Stimulated activated CD4-positive, alpha-beta T cell treated with anti-CD3 and anti-CD28 coated beads, Interleukin-4, amount 100 ng/mL, for 1 hour (primary cell): ENCODE data around the gene PAX9.
"Not testable (repeated sequence)": the region's sequence is repeated elsewhere in the genome, so short reads cannot be mapped to it uniquely, and the experiment has no call there.

ENCODE experiments used
- DNase-seq: peaks from one replicate; pipeline ENCODE4 v3.0.0-alpha.2; 2020

PAX9 gene

DNA sequence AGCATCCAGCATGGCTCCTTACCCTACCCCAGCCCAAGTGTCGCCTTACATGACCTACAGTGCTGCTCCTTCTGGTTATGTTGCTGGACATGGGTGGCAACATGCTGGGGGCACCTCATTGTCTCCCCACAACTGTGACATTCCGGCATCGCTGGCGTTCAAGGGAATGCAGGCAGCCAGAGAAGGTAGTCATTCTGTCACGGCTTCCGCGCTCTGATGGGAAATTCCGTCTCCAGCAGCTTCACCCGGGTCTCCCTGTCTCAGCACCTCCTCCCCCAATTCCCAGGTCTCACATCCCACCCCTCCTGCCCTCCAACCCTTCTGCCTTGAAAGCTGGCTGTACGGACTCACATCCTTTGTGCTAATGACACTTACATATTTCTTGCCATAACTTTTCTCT lies 14.6 kb downstream of the PAX9 start:
- DNase-seq, result no peak

DNA sequence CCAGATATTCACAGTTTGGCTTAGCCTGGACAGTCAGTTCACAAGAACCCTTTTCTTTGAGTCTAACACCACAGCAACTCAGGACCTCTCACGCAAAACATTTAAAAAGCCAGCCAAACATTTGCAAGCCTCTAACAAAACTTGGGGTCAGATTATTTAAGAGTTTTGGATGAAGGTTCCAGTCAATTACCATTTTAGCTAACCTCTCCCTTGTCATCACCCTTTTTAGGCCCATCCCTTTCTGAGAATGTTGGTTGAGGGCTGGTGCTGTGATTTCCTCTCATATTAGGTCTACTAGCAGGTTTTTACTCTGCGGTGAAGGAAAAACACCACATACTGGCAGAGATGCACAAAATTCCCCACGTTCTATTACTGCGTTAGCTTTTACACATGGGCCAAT lies 20.7 kb downstream of the PAX9 start:
- DNase-seq, result no peak

DNA sequence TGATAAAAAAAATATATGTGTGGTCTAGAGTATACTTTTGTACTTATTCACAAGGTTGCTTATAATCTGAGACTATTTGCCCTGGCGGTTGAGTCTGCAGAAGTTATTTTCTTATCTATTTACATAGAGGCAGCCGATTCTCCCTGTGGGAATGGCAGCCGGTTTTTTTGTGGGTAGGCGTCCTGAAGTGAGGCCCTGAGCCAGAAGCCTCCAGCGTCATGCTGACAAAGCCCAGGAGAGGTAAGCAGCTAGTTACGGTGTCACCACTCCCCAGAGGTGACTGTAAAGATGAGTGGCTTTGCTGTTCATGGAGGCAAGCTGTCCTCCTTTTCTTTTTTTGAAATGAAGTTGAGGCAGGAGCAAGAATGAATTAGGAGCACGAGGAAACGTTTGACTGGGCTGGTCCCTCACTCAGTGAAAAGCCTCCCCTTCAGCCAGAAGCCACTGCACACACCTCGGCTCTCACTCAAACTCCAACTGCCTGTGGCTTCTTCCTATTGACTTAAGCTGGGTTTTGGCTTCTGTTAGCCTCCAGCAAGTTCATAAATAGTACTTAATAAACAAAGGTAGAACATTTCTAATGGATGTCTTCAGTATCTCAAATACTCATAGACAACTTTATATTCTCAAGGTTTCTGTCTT lies 21.5 kb downstream of the PAX9 start:
- no peak for DNase-seq

DNA sequence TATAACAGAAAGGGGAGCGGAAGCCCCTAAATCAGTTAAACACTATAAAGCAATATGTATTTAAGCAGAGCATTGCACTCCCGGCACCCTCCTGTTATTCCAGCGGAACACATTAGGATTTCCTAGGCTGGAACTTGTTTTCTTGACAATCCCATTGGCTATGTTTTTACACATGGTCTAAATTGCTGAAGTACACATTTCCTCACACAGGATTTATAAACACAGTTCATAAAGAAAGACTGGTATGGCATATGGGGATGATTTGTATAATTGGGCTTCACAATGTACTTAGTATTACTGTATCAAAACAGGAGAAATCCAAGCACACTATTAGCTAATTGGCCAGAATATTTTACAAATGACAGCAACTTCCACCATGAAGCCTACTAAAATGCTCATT lies 23.3 kb downstream of the PAX9 start:
- no peak for DNase-seq

DNA sequence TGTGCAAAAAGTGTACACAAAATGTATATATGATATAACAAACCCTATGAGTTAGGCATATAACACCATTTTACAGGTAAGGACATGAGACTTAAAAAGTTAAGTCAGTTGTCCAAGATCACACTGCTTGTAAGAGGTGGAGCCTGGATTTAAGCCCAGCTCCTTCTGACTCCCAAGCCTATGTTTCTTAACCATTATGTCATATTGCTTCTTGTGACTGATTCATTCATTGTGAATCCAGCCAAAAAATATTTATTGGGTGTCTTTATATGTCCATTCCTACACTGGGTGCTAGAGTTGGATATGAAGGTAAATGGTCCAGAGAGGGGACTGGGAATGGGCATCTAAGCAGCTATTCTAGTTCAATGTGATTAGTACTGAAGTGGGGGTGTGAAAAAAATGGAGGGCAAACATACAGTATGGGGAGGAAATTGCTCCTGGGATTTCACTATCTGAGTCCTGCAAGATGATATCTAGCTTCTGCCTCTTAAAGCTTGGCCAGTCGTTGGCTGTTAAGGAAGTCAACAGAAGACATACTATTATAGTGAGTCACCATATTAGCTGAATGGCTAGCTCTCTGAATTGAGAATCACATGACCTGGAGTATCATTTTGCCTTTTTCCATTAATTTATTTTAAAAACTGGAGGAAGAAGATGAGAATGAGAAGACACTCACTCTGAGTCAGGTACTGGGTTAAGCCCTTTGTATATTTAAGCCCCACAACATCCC lies 28.8 kb downstream of the PAX9 start:
- no peak for DNase-seq

DNA sequence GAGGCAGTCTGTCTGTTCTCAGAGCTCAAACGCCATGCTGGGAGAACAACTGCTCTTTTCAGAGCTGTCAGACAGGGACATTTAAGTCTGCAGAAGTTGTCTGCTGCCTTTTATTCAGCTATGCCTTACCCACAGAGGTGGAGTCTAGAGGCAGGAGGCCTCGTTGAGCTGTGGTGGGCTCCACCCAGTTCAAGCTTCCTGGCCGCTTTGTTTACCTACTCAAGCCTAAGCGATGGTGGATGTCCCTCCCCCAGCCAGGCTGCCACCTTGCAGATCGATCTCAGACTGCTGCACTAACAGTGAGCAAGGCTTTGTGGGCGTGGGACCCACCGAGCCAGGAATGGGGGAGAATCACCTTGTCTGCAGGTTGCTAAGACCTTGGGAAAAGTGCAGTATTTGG lies 37.8 kb downstream of the PAX9 start:
- not testable (repeated sequence) for DNase-seq

DNA sequence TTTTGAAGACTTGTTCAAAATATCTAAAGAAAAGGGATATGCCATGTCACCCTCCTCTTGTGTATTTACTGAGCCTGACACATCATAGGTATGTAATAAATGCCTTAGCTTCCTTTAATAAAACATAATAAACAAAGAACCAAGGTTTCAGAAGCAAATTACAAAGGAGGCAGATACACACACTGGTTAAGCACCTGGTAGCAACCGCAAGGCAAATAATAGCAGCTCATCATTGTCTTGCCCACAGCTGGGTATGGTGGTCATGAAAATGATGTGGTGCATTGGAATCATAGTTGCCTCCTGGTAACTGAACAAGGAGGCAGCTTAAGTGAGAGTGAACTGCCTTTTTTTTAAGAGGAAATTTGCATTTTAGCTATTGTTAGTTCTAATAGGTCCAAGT lies 39.0 kb downstream of the PAX9 start:
- DNase-seq, result no peak

DNA sequence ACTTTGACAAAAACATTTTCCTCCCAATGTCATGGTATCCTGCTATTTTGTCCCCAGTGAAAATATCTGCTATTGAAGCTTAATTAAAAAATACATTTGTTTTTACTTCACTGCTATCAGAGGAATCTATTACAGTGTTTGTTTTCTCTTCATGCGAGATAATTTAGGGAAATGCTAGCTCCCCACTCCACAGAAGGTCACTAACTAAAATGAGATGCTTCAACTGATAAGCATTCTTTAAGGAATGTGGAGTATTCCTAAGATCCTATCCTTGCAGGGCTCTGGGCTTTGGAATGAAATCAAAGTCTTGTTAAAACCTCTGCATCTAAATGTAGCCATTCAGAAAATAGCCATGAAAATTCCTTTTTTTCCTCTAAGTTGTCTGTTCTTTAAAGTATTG lies 39.5 kb downstream of the PAX9 start:
- no peak for DNase-seq

DNA sequence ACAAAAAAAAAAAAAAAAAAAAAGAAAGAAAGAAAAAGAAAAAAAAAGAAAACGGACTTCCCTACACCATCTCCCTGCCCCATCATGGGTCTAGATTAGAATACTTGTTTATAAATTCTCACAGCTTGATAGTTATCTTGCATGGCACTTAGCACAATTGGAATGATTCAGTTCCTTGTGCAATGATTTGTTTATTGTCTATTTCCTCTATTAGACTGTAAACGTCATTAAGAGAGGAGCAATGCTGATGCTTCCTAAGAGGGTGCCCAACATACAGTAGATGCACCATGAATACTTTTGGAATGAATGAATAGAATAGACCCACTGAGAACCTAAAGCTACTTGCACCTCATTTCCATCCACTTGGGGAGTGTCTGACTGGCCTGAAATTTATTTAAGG lies 40.8 kb downstream of the PAX9 start:
- no peak for DNase-seq

DNA sequence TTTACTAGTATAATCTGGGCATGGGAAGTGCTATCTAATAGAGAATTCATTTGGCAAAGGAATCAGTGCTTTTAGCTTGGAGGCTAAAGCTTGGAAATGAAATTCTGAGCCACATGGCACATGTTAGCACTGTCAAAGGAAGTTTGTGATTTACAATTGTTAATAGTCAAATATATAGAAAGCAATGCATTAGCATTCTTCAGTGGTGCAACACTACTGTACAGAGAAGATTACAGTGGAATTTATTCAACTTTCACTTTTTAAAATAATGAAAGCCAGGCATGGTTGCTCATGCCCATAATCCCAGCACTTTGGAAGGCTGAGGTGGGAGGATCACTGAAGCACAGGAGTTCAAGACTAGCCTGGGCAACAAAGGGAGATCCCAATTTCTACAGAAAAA lies 45.9 kb downstream of the PAX9 start:
- no peak for DNase-seq

DNA sequence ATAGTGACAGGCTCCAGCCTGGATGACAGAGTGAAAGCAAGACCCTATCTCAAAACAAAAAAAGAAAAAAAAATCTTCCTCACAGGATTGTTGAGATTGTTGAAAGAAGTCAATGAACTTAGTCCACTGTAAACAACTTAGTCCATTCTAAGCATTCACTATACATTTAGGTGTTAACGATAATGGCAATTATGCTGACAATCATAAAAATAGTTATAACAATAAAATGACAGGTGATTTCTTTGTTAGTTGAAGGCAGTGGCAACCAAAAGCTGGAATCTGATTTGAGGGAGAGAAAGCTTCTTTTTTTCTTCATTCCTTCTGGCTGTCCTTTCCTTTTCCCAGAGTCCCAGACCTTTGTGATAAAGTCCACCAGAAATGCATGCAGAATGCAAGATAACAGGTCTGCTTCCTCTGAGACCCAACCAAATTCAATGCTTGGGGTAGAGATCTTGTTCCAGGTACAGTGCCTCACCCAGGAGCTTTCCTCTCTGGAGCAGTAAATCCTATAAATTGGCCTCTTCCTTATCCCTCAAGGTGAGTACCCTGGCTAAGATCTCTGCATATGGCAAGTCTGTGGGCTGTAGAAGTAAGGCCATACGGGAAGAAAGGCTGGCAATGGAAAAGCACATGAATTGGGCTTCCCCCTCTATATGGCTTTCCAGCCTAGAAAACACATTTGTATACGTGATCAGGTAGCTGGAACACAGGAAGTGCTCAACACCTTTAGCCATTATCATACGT lies 52.5 kb downstream of the PAX9 start:
- DNase-seq, result no peak

DNA sequence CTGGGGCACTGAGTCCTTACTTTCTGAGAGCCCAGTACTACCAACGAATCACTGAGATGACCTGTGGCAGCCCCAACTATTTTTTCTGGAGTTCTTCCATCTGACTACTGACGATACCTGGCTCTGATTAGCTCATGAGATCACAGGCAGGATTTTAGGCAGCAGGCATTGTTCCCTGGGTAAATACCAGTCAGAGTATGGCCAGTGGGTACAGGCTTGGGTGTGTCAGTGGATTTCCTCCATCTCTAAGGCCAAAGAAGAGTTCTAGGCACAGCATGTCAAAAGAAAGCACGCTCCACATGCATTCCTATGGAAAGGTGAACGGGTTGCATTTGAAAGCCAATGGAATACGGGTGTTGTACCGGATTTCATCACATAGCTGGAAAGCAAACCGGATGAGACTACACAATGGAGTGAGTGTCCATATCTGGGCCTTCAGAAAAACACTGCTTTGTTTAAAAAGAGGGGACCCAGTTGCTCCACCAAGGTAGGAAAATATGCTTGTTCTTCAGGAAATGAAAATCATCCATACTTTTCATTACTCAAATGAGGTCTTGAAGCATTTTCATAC lies 55.0 kb downstream of the PAX9 start:
- DNase-seq, result no peak

DNA sequence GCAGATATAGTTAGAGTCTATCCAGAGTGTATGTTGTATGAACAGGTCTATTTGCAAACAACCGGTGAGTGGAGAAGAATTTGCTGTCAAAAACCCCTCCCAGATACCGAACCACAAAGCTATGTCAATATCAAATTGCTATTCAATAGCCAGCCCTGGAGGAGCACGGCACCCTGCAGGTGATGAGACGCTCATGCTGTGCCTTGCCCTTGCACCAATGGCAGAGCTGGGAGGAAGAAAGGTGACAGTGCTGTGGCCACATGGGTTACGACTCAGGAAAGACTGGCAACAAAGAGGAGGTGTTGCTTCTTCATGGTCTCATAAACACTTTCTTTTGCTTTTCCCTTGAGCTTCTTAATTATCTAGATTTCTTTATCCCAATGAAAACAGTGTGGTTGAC lies 55.7 kb downstream of the PAX9 start:
- no peak for DNase-seq

DNA sequence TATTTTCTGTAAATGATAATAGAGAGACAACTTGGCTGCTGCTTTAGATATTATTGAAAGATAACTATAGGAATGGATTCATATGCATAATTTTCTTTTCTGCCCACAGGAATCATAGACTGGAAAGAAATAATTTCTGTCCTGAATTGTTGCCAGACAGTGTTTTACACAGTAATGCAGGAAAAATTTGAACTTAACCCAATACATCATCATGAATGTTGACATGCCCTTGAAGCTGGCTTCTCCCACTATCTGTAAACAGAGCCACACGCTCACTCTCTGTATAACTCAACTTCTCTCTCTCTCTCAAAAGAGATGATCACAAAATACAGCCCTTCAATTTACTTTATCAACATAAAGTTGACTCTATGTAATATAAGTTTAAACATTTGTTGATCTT lies 56.6 kb downstream of the PAX9 start:
- DNase-seq, result no peak

DNA sequence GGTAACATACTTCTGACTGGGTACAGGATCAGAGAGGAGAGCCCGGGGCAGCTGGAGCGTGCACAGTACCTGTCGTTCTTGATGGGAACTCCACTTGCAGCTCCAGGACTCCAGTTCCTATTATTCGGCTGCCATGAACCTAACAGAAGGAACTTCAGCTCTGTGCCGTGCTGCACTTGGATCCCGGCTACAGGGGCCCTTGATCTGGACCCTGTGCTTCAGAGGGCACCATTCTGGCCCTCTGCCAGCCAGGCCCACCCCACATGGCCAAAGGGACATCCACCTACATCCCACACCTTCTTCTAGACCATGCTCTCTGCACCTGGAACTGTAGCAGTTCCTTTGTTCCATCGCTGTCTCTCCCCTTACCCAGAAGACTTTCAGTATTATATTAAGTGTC lies 58.2 kb downstream of the PAX9 start:
- DNase-seq, result no peak

DNA sequence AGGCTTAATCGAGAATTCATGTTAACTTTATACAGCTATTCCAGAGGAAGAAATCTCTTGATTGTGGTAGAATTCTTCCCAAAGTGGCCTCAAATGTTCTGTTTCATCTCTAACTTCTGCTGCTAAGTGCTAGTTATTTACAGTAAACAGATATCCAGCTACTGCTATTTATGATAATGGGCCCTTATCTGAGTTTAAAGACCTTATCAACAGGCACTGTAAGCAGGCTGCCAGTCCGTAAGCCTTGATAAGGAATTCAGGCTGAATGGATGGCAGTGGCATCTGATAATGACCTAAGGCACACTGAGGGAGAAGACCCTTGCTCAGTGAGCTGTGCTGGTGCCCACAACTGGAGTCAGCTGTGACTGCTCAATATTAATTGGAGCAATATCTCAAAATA lies 59.0 kb downstream of the PAX9 start:
- no peak for DNase-seq

DNA sequence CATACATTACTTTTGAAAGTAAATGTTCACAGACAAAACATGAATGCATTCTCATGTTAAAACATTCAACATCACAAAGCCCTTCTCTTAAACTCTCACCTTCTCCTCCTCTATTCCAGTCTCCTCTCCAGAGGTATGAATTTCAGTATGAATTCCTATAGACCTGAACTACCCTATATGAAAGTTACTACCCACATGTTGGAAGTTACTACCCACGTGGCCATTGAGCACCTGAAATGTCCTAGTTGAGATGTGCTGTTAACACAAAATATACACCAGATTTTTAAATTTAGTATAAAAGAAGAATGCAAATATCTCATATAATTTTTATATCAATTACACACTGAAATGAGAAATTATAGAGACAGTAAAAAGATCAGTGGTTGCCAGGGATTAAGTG lies 60.2 kb downstream of the PAX9 start:
- DNase-seq, result no peak

DNA sequence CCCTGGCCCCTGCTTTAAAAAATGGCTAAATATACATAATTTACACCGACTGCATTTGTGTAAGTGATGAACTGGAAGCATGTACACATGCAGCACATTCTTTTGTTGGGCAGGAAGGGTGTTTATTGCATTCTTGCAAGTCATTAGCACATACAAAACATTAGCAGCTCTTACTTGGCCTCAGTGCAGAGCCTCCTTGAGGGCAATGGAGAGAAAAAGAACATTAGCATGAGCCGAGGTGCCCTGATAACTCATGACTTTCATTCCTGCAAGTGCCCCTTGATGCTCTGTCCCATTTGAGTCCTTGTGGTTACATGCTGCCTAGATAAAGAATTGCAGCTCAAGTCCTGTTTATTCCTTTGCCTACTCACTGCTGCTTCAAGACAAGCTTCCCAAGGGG lies 61.9 kb downstream of the PAX9 start:
- DNase-seq, result no peak

DNA sequence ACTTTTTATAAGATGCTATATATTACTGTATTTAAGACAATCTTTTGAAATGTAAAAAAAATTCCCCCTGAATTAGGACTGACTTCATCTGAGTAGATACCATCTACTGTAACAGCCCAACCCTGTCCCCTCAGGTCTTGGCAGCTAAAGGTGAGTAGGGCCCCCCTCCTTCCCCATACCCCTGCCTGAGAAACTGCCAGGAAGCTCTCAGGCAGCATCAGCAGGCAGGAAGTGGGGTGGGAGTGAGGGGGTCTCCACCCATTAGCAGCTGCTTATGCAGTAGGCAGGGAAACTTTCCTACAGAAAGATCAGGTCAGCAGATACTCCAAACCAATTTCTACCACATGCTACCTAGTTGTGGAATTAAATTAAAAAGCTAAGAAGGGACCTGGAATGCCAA lies 62.5 kb downstream of the PAX9 start:
- no peak for DNase-seq

DNA sequence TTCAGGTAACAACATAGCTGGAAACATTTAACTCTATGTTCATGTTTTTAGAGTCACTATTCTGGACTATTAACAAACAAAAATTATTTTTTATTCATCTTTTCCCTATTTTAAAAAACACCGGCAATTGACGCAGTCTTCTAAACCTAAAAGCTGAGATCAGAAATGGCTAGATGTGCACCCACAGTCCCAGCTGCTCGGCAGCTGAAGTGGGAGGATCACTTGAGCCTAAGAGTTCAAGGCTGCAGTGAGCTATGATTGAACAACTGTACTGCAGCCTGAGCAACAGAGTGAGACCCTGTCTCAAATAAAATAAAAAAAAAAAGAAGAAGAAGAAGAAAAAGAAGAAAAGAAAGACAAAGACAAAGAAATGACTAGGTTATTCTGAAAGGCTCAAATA lies 64.5 kb downstream of the PAX9 start:
- no peak for DNase-seq
